ENCODE measurements around the gene EIF5B. TPM values are rescaled to one million over a fixed set of nuclear protein-coding genes. Genes with fewer than 3 reads are reported as not detected.

The EIF5B gene
- total and polyA plus RNA-seq, 2 experiments from 2014 or later, result 18.3 to 19.1 TPM

GRCh38 chr2:99386011-99386410 lies 48.8 kb downstream of the EIF5B start:
- H3K9me3 ChIP-seq (ENCODE audit: low read depth), result no peaks in the 10 kb centered on the region
- peaks cover 3% of the 10 kb centered on the region for H3K79me2 ChIP-seq
- no peaks in the 10 kb centered on the region for H3K36me3 ChIP-seq (replicated peaks; ENCODE audit: insufficient read depth, low read depth)
- H3K4me1 ChIP-seq (ENCODE audit: insufficient read depth), result no peaks in the 10 kb centered on the region
- no peak overlapping the region for H3K4me2 ChIP-seq
- H3K9me2 ChIP-seq (replicated peaks; ENCODE audit: insufficient read depth), result no peaks in the 10 kb centered on the region
- H3K4me3 ChIP-seq, result no peak overlapping the region
- H3K27ac ChIP-seq, result no peak overlapping the region
- TF ChIP-seq EZH2 (IDR thresholded peaks at IDR 0.05; ENCODE audit: borderline replicate concordance), result no peak
- TF ChIP-seq, protein P1, sequence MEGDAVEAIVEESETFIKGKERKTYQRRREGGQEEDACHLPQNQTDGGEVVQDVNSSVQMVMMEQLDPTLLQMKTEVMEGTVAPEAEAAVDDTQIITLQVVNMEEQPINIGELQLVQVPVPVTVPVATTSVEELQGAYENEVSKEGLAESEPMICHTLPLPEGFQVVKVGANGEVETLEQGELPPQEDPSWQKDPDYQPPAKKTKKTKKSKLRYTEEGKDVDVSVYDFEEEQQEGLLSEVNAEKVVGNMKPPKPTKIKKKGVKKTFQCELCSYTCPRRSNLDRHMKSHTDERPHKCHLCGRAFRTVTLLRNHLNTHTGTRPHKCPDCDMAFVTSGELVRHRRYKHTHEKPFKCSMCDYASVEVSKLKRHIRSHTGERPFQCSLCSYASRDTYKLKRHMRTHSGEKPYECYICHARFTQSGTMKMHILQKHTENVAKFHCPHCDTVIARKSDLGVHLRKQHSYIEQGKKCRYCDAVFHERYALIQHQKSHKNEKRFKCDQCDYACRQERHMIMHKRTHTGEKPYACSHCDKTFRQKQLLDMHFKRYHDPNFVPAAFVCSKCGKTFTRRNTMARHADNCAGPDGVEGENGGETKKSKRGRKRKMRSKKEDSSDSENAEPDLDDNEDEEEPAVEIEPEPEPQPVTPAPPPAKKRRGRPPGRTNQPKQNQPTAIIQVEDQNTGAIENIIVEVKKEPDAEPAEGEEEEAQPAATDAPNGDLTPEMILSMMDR (IDR thresholded peaks at IDR 0.05; ENCODE audit: poor library complexity), result no peak
- TF ChIP-seq EZH2phosphoT487 (IDR thresholded peaks at IDR 0.05; ENCODE audit: low read depth, severe bottlenecking, unreplicated experiment), result no peak
- H4K20me1 ChIP-seq (ENCODE audit: insufficient read depth, poor library complexity, severe bottlenecking), result no peaks in the 10 kb centered on the region
- 99% methylated on average over 2 of the region's 2 CpGs for WGBS (ENCODE audit: low lambda C conversion rate, missing lambda C conversion rate)
- no peak overlapping the region for H2AFZ ChIP-seq
- DNase-seq (ENCODE audit: low spot score), result no peak
- H3K27me3 ChIP-seq, result no peaks in the 10 kb centered on the region

DNA sequence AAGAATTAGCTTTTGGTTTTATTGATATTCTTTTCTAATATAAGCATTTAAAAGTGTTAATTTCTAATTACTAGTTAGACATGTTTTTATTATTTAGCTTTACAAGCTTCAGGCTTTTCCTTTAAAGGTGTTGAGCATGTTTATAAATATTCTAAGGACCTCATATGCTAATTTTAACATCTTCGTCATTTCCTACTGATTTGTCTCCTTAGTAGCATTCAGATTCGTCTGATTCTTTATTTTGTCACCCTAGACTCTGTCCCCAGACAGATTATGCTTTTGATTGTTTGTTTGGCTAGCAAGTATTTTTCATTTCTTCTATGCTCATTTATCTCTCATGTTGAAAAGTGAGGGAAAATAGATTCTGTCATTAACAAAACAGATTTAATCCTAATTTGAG lies 51.7 kb downstream of the EIF5B start:
- Histone ChIP-seq H3K27me3 (no peaks in the 10 kb centered on the region), H2AFZ (no peak overlapping the region), H3K4me1 (ENCODE audit: insufficient read depth) (no peaks in the 10 kb centered on the region), H4K20me1 (ENCODE audit: insufficient read depth, poor library complexity, severe bottlenecking) (no peaks in the 10 kb centered on the region), H3K79me2 (peaks cover 3% of the 10 kb centered on the region), H3K9me3 (ENCODE audit: low read depth) (no peaks in the 10 kb centered on the region), H3K4me3 (no peak overlapping the region), H3K27ac (no peak overlapping the region), H3K36me3 (replicated peaks; ENCODE audit: insufficient read depth, low read depth) (no peaks in the 10 kb centered on the region), H3K4me2 (no peak overlapping the region), H3K9me2 (replicated peaks; ENCODE audit: insufficient read depth) (no peaks in the 10 kb centered on the region)
- TF ChIP-seq, protein P1 (IDR thresholded peaks at IDR 0.05; ENCODE audit: poor library complexity), result no peak
- no peak for TF ChIP-seq EZH2 (IDR thresholded peaks at IDR 0.05; ENCODE audit: borderline replicate concordance)
- TF ChIP-seq EZH2phosphoT487 (IDR thresholded peaks at IDR 0.05; ENCODE audit: low read depth, severe bottlenecking, unreplicated experiment), result no peak
- 97% methylated on average over 2 of the region's 2 CpGs for WGBS (ENCODE audit: low lambda C conversion rate, missing lambda C conversion rate)
- DNase-seq (ENCODE audit: low spot score), result no peak

GRCh38 chr2:99389371-99389770 lies 52.2 kb downstream of the EIF5B start:
- Histone ChIP-seq H4K20me1 (ENCODE audit: insufficient read depth, poor library complexity, severe bottlenecking) (no peaks in the 10 kb centered on the region), H3K27me3 (no peaks in the 10 kb centered on the region), H2AFZ (no peak overlapping the region), H3K4me1 (ENCODE audit: insufficient read depth) (no peaks in the 10 kb centered on the region), H3K36me3 (replicated peaks; ENCODE audit: insufficient read depth, low read depth) (no peaks in the 10 kb centered on the region), H3K79me2 (peaks cover 3% of the 10 kb centered on the region), H3K27ac (no peak overlapping the region), H3K4me3 (no peak overlapping the region), H3K9me2 (replicated peaks; ENCODE audit: insufficient read depth) (no peaks in the 10 kb centered on the region), H3K9me3 (ENCODE audit: low read depth) (no peaks in the 10 kb centered on the region), H3K4me2 (no peak overlapping the region)
- DNase-seq (ENCODE audit: low spot score), result no peak
- TF ChIP-seq EZH2 (IDR thresholded peaks at IDR 0.05; ENCODE audit: borderline replicate concordance) (no peak), EZH2phosphoT487 (IDR thresholded peaks at IDR 0.05; ENCODE audit: low read depth, severe bottlenecking, unreplicated experiment) (no peak)
- TF ChIP-seq, protein P1 (IDR thresholded peaks at IDR 0.05; ENCODE audit: poor library complexity), result no peak
- 47% methylated on average over 2 of the region's 2 CpGs for WGBS (ENCODE audit: low lambda C conversion rate, missing lambda C conversion rate)

DNA sequence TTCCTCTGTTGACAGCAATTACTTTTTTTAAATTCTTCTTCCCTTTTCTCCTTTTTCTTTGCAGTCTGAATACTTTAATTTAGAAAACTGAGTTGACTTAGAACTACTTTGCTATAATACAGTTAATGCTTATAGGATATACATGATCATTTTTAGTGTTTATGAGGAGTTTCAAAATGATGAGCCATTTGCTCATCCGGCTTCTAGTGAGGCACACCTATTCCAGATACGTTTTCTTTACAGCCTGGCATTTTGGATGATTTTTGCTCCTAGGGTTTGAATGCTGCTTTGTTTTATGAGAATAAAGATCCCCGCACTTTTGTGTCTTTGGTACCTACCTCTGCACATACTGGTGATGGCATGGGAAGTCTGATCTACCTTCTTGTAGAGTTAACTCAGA lies 52.8 kb downstream of the EIF5B start:
- H3K36me3 ChIP-seq (replicated peaks; ENCODE audit: insufficient read depth, low read depth), result no peaks in the 10 kb centered on the region
- no peaks in the 10 kb centered on the region for H3K4me1 ChIP-seq (ENCODE audit: insufficient read depth)
- H2AFZ ChIP-seq, result no peak overlapping the region
- no peaks in the 10 kb centered on the region for H3K9me2 ChIP-seq (replicated peaks; ENCODE audit: insufficient read depth)
- no peaks in the 10 kb centered on the region for H3K27me3 ChIP-seq
- TF ChIP-seq, protein P1 (IDR thresholded peaks at IDR 0.05; ENCODE audit: poor library complexity), result no peak
- no peak overlapping the region for H3K27ac ChIP-seq
- 87% methylated on average over 3 of the region's 3 CpGs for WGBS (ENCODE audit: low lambda C conversion rate, missing lambda C conversion rate)
- H3K9me3 ChIP-seq (ENCODE audit: low read depth), result no peaks in the 10 kb centered on the region
- no peaks in the 10 kb centered on the region for H4K20me1 ChIP-seq (ENCODE audit: insufficient read depth, poor library complexity, severe bottlenecking)
- no peak overlapping the region for H3K4me3 ChIP-seq
- no peak for DNase-seq (ENCODE audit: low spot score)
- no peak overlapping the region for H3K4me2 ChIP-seq
- peaks cover 3% of the 10 kb centered on the region for H3K79me2 ChIP-seq

All from hepatocyte (in vitro differentiated cells).